Liver (tissue), 9 donors: Measurements from ENCODE around the gene PHACTR4. TPM values are rescaled to one million over a fixed set of nuclear protein-coding genes. Genes with fewer than 3 reads are reported as not detected.
"Not testable (repeated sequence)": the region's sequence is repeated elsewhere in the genome, so short reads cannot be mapped to it uniquely, and the experiment has no call there.

Experiments used
- DNase-seq: peaks from one replicate; pipeline ENCODE4 v3.0.0-alpha.2; 2017; ENCODE audit warnings: low spot score
- H3K27ac ChIP-seq, 2 donors: one replicate each; pipeline ENCODE4 v1.7.0; 2013; ENCODE audit warnings: inconsistent platforms in 2 of 2, low read length in 2 of 2, control low read depth in 1 of 2, low read depth in 1 of 2, mild to moderate bottlenecking in 1 of 2
- H3K27me3 ChIP-seq, 4 donors: one replicate each; pipeline versions ENCODE4 v1.6.1 to v1.7.0; 2013; ENCODE audit warnings: low read length in 3 of 4, inconsistent platforms in 1 of 4, mild to moderate bottlenecking in 1 of 4, moderate library complexity in 1 of 4; ENCODE audit not compliant: control insufficient read depth in 4 of 4, insufficient read depth in 4 of 4
- H3K36me3 ChIP-seq, 4 donors: one replicate each; pipeline versions ENCODE4 v1.6.1 to v1.7.0; 2013; ENCODE audit warnings: low read length in 3 of 4, mild to moderate bottlenecking in 3 of 4, low read depth in 1 of 4, moderate library complexity in 1 of 4; ENCODE audit not compliant: control insufficient read depth in 4 of 4, insufficient read depth in 3 of 4
- H3K4me1 ChIP-seq, 4 donors: one replicate each; pipeline versions ENCODE4 v1.6.1 to v1.7.0; 2013; ENCODE audit warnings: low read length in 3 of 4, mild to moderate bottlenecking in 3 of 4, moderate library complexity in 1 of 4; ENCODE audit not compliant: control insufficient read depth in 4 of 4, insufficient read depth in 4 of 4
- H3K4me3 ChIP-seq, 3 donors: one replicate each; pipeline versions ENCODE4 v1.6.1 to v1.7.0; 2013; ENCODE audit warnings: low read length in 3 of 3, control low read depth in 1 of 3, low read depth in 1 of 3, mild to moderate bottlenecking in 1 of 3
- H3K9ac ChIP-seq, 2 donors: one replicate each; pipeline ENCODE4 v1.7.0; 2013; ENCODE audit warnings: low read length in 2 of 2, mild to moderate bottlenecking in 2 of 2, moderate library complexity in 2 of 2, control low read depth in 1 of 2, low read depth in 1 of 2
- H3K9me3 ChIP-seq, 4 donors: one replicate each; pipeline versions ENCODE4 v1.6.1 to v1.7.0; 2013; ENCODE audit warnings: low read length in 3 of 4; ENCODE audit not compliant: control insufficient read depth in 4 of 4
- FOXA2 ChIP-seq: IDR thresholded peaks from 2 replicates; pipeline ENCODE4 v1.6.1; 2016; ENCODE audit warnings: antibody characterized with exemption
- GABPA ChIP-seq, 2 donors: IDR thresholded peaks in 1 of 2; conservative IDR thresholded peaks in 1 of 2; 2 replicates each; pipeline ENCODE4 v1.6.1; 2016; ENCODE audit warnings: antibody characterized with exemption in 2 of 2, mild to moderate bottlenecking in 1 of 2, moderate library complexity in 1 of 2
- HNF4A ChIP-seq, 2 donors: conservative IDR thresholded peaks; 2 replicates each; pipeline ENCODE4 v1.6.1; 2016; ENCODE audit warnings: antibody characterized with exemption in 2 of 2, mild to moderate bottlenecking in 2 of 2
- HNF4G ChIP-seq: IDR thresholded peaks from 2 replicates; pipeline ENCODE4 v1.6.1; 2016; ENCODE audit warnings: antibody characterized with exemption
- JUND ChIP-seq, 2 donors: IDR thresholded peaks; 2 replicates each; pipeline ENCODE4 v1.6.1; 2016; ENCODE audit warnings: antibody characterized with exemption in 2 of 2
- NR2F2 ChIP-seq: IDR thresholded peaks from 2 replicates; pipeline ENCODE4 v1.6.1; 2016; ENCODE audit warnings: antibody characterized with exemption
- RAD21 ChIP-seq, 2 donors: IDR thresholded peaks; 2 replicates each; pipeline ENCODE4 v1.6.1; 2016; ENCODE audit warnings: antibody characterized with exemption in 2 of 2, mild to moderate bottlenecking in 2 of 2
- RXRA ChIP-seq, 2 donors: IDR thresholded peaks; 2 replicates each; pipeline ENCODE4 v1.6.1; 2017 to 2018; ENCODE audit warnings: antibody characterized with exemption in 2 of 2, mild to moderate bottlenecking in 1 of 2
- SP1 ChIP-seq: IDR thresholded peaks from 2 replicates; pipeline ENCODE4 v1.6.1; 2018; ENCODE audit warnings: antibody characterized with exemption, mild to moderate bottlenecking
- TAF1 ChIP-seq: conservative IDR thresholded peaks from 2 replicates; pipeline ENCODE4 v1.6.1; 2016; ENCODE audit warnings: antibody characterized with exemption, mild to moderate bottlenecking
- YY1 ChIP-seq: IDR thresholded peaks from 2 replicates; pipeline ENCODE4 v1.6.1; 2016; ENCODE audit warnings: antibody characterized with exemption, mild to moderate bottlenecking
- WGBS: extraction: QIAGEN DNeasy Blood & Tissue Kit; methylation state at CpG from one replicate; pipeline ENCODE4 v1.1.7; 2013; 5-methylcytosine and 5-hydroxymethylcytosine counted together
- polyA plus RNA-seq, 2 donors: library from polyadenylated mRNA; stranded (reverse) in 1 of 2; unstranded in 1 of 2; fragments of 200-250 nt in 1 of 2; fragments of >200 nt in 1 of 2; fragmentation: Nextera tagmentation in 1 of 2; extraction: Ambion mirVana in 1 of 2; gene quantifications; one replicate each; pipeline versions ENCODE4 v1.2.1 to v1.2.3, GENCODE V29; 2013 to 2015
- total RNA-seq, 2 donors: library from RNA; depleted of rRNA; stranded (reverse); fragments of >200 nt; gene quantifications; one replicate each; pipeline ENCODE4 v1.2.3, GENCODE V29; 2014
- TF ChIP-seq, protein P1 (sequence below): IDR thresholded peaks from 2 replicates; pipeline ENCODE4 v1.6.1; 2016; ENCODE audit warnings: antibody characterized with exemption
- TF ChIP-seq, protein P2 (sequence below): IDR thresholded peaks from 2 replicates; pipeline ENCODE4 v1.6.1; 2016; ENCODE audit warnings: antibody characterized with exemption
- TF ChIP-seq, protein P3 (sequence below): IDR thresholded peaks from 2 replicates; pipeline ENCODE4 v1.6.1; 2016; ENCODE audit warnings: antibody characterized with exemption, mild to moderate bottlenecking
- TF ChIP-seq, protein P4 (sequence below): fragments of 150-350 bp; IDR thresholded peaks from 2 replicates; pipeline ENCODE4 v1.5.1; 2017; ENCODE audit warnings: improper control_type of control experiment, low read depth, low read length; ENCODE audit not compliant: missing input control
- donor health status: healthy.
- donor health status: healthy.
- donor health status: healthy.
- donor health status: healthy.
- donor health status: healthy.

The PHACTR4 gene
- total and polyA plus RNA-seq, 4 donors, result 8.9 to 22.6 (median 10.8) TPM

DNA sequence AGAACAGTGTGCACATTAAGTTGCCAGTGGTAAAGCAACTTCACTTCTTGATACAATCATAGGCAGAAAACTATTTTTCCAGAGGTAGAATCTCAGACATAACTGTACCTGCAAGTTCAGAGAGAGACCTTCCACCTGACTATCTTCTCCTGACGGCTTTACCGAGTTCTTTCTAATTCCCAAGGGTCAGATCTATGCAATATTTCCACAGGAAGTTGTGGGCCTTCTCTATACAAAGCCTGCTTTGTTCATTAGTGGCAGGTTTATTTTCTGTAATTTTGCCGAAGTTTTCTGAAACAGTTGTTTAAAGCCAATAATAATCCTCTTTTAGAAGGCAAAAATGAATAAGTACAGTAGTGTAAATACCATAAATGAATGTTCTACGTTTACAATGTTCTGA, 78.1 kb downstream of the PHACTR4 start:
- H3K27me3 ChIP-seq, result no peaks in the 10 kb centered on the region
- H3K9me3 ChIP-seq, result no peaks in the 10 kb centered on the region
- no peak for DNase-seq
- H3K4me3 ChIP-seq, result no peak overlapping the region
- no peaks in the 10 kb centered on the region for H3K4me1 ChIP-seq
- H3K36me3 ChIP-seq, result peaks cover 0 to 2% (median 0%) of the 10 kb centered on the region in 4 donors
- TF ChIP-seq, protein P1, sequence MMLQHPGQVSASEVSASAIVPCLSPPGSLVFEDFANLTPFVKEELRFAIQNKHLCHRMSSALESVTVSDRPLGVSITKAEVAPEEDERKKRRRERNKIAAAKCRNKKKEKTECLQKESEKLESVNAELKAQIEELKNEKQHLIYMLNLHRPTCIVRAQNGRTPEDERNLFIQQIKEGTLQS, result no peak
- TF ChIP-seq YY1, result no peak
- TF ChIP-seq HNF4A (conservative IDR thresholded peaks at IDR 0.05), result no peak
- TF ChIP-seq NR2F2, result no peak
- no peak for TF ChIP-seq TAF1
- no peak for TF ChIP-seq FOXA2
- TF ChIP-seq SP1, result no peak
- TF ChIP-seq JUND (IDR thresholded peaks at IDR 0.05), result no peak
- no peak for TF ChIP-seq HNF4G
- TF ChIP-seq GABPA (IDR thresholded peaks at IDR 0.05 in 1 of 2, conservative IDR thresholded peaks at IDR 0.05 in 1 of 2), result no peak
- TF ChIP-seq, protein P2, sequence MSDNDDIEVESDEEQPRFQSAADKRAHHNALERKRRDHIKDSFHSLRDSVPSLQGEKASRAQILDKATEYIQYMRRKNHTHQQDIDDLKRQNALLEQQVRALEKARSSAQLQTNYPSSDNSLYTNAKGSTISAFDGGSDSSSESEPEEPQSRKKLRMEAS, result no peak
- TF ChIP-seq RAD21 (IDR thresholded peaks at IDR 0.05), result no peak
- TF ChIP-seq, protein P3, sequence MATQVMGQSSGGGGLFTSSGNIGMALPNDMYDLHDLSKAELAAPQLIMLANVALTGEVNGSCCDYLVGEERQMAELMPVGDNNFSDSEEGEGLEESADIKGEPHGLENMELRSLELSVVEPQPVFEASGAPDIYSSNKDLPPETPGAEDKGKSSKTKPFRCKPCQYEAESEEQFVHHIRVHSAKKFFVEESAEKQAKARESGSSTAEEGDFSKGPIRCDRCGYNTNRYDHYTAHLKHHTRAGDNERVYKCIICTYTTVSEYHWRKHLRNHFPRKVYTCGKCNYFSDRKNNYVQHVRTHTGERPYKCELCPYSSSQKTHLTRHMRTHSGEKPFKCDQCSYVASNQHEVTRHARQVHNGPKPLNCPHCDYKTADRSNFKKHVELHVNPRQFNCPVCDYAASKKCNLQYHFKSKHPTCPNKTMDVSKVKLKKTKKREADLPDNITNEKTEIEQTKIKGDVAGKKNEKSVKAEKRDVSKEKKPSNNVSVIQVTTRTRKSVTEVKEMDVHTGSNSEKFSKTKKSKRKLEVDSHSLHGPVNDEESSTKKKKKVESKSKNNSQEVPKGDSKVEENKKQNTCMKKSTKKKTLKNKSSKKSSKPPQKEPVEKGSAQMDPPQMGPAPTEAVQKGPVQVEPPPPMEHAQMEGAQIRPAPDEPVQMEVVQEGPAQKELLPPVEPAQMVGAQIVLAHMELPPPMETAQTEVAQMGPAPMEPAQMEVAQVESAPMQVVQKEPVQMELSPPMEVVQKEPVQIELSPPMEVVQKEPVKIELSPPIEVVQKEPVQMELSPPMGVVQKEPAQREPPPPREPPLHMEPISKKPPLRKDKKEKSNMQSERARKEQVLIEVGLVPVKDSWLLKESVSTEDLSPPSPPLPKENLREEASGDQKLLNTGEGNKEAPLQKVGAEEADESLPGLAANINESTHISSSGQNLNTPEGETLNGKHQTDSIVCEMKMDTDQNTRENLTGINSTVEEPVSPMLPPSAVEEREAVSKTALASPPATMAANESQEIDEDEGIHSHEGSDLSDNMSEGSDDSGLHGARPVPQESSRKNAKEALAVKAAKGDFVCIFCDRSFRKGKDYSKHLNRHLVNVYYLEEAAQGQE, result no peak
- TF ChIP-seq, protein P4, sequence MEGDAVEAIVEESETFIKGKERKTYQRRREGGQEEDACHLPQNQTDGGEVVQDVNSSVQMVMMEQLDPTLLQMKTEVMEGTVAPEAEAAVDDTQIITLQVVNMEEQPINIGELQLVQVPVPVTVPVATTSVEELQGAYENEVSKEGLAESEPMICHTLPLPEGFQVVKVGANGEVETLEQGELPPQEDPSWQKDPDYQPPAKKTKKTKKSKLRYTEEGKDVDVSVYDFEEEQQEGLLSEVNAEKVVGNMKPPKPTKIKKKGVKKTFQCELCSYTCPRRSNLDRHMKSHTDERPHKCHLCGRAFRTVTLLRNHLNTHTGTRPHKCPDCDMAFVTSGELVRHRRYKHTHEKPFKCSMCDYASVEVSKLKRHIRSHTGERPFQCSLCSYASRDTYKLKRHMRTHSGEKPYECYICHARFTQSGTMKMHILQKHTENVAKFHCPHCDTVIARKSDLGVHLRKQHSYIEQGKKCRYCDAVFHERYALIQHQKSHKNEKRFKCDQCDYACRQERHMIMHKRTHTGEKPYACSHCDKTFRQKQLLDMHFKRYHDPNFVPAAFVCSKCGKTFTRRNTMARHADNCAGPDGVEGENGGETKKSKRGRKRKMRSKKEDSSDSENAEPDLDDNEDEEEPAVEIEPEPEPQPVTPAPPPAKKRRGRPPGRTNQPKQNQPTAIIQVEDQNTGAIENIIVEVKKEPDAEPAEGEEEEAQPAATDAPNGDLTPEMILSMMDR, result no peak
- no peak for TF ChIP-seq RXRA (IDR thresholded peaks at IDR 0.05)
- no peak overlapping the region for H3K9ac ChIP-seq
- H3K27ac ChIP-seq, result no peak overlapping the region
- 73% methylated on average over 4 of the region's 4 CpGs for WGBS

DNA sequence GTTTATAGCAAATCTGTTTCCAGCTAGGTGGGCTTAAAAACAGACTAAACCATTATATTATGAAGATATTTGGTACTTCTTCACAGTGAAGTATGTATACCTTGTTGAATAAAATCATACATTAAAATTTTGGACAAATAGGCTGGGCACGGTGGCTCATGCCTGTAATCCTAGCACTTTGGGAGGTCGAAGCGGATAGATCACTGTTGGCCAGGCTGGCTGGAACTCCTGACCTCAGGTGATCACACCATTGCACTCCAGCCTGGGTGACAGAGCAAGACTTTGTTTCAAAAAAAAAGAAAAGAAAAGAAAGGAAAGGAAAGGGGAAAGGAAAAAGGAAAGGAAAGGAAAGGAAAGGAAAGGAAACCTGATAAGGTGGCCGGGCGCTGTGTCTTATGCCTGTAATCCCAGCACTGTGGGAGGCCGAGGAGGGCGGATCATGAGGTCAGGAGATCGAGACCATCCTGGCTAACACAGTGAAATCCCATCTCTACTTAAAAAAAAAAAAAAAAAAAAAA, 78.6 kb downstream of the PHACTR4 start:
- not testable (repeated sequence) for H3K9ac ChIP-seq, H3K27ac ChIP-seq, H3K27me3 ChIP-seq, H3K9me3 ChIP-seq, H3K4me1 ChIP-seq, H3K4me3 ChIP-seq, DNase-seq, H3K36me3 ChIP-seq
- 91% methylated on average over 8 of the region's 8 CpGs for WGBS
